ENCODE results near the gene MRPL43.

The MRPL43 gene

GRCh38 chr10:101005869-101006567 lies 18.7 kb upstream of the MRPL43 start:
- Histone ChIP-seq H3K27me3 (ENCODE audit: insufficient read depth, low read length, poor library complexity) (no peaks in the 10 kb centered on the region), H3K9ac (ENCODE audit: low read depth, low read length) (no peak overlapping the region), H3K9me3 (ENCODE audit: insufficient read depth, low read length, severe bottlenecking) (no peaks in the 10 kb centered on the region), H3K4me2 (ENCODE audit: insufficient read depth, low read length) (no peak overlapping the region), H3K4me3 (ENCODE audit: low read depth in 1 of 2, low read length in 2 of 2) (no peak overlapping the region), H2AFZ (ENCODE audit: low read depth, low read length) (no peak overlapping the region), H4K20me1 (ENCODE audit: insufficient read depth, low read length) (peaks cover 4% of the 10 kb centered on the region; the same call in 1 of the 2 replicates), H3K79me2 (ENCODE audit: insufficient read depth, low read length) (no peaks in the 10 kb centered on the region), H3K36me3 (ENCODE audit: insufficient read depth, low read length) (peaks cover 13% of the 10 kb centered on the region; the same call in 1 of the 2 replicates), H3K4me1 (ENCODE audit: insufficient read depth, low read length) (no peaks in the 10 kb centered on the region), H3K27ac (ENCODE audit: low read length) (no peak overlapping the region)
- TF ChIP-seq EZH2 (IDR thresholded peaks at IDR 0.05; ENCODE audit: borderline replicate concordance, low read depth, low read length, severe bottlenecking), result no peak
- TF ChIP-seq CTCF (IDR thresholded peaks at IDR 0.05; ENCODE audit: borderline replicate concordance, extremely low read depth, low read length, poor library complexity, severe bottlenecking), result no peak
- DNase-seq, result no peak
- ATAC-seq (ENCODE audit: insufficient read depth, low read depth), result no peak

- Histone ChIP-seq H2AFZ (ENCODE audit: low read depth, low read length) (no peak overlapping the region), H3K4me2 (ENCODE audit: insufficient read depth, low read length) (no peak overlapping the region), H3K79me2 (ENCODE audit: insufficient read depth, low read length) (no peaks in the 10 kb centered on the region), H3K9ac (ENCODE audit: low read depth, low read length) (no peak overlapping the region), H3K27me3 (ENCODE audit: insufficient read depth, low read length, poor library complexity) (no peaks in the 10 kb centered on the region), H3K27ac (ENCODE audit: low read length) (no peak overlapping the region), H3K9me3 (ENCODE audit: insufficient read depth, low read length, severe bottlenecking) (no peaks in the 10 kb centered on the region), H3K4me1 (ENCODE audit: insufficient read depth, low read length) (peaks cover under 1% of the 10 kb centered on the region; the same call in 1 of the 2 replicates), H3K36me3 (ENCODE audit: insufficient read depth, low read length) (peaks cover 13% of the 10 kb centered on the region; the same call in 1 of the 2 replicates), H4K20me1 (ENCODE audit: insufficient read depth, low read length) (peaks cover 4% of the 10 kb centered on the region; the same call in 1 of the 2 replicates), H3K4me3 (ENCODE audit: low read depth in 1 of 2, low read length in 2 of 2) (no peak overlapping the region)
- TF ChIP-seq EZH2 (IDR thresholded peaks at IDR 0.05; ENCODE audit: borderline replicate concordance, low read depth, low read length, severe bottlenecking) (no peak), CTCF (IDR thresholded peaks at IDR 0.05; ENCODE audit: borderline replicate concordance, extremely low read depth, low read length, poor library complexity, severe bottlenecking) (no peak)
- ATAC-seq (ENCODE audit: insufficient read depth, low read depth), result no peak
- no peak for DNase-seq
Measured at GRCh38 chr10:101005361-101005760, 18.1 kb upstream of the MRPL43 start.

GRCh38 chr10:101003639-101004206 lies 16.4 kb upstream of the MRPL43 start:
- peaks cover 14% of the 10 kb centered on the region for H3K4me1 ChIP-seq (ENCODE audit: insufficient read depth, low read length)
- TF ChIP-seq EZH2 (IDR thresholded peaks at IDR 0.05; ENCODE audit: borderline replicate concordance, low read depth, low read length, severe bottlenecking), result no peak
- TF ChIP-seq CTCF (IDR thresholded peaks at IDR 0.05; ENCODE audit: borderline replicate concordance, extremely low read depth, low read length, poor library complexity, severe bottlenecking), result no peak
- peaks cover 4% of the 10 kb centered on the region for H4K20me1 ChIP-seq (ENCODE audit: insufficient read depth, low read length)
- no peak overlapping the region for H3K4me3 ChIP-seq (ENCODE audit: low read depth in 1 of 2, low read length in 2 of 2)
- H3K27ac ChIP-seq (ENCODE audit: low read length), result no peak overlapping the region
- no peak overlapping the region for H3K4me2 ChIP-seq (ENCODE audit: insufficient read depth, low read length)
- ATAC-seq (ENCODE audit: insufficient read depth, low read depth) (no peak), DNase-seq (no peak)
- H3K27me3 ChIP-seq (ENCODE audit: insufficient read depth, low read length, poor library complexity), result no peaks in the 10 kb centered on the region
- no peaks in the 10 kb centered on the region for H3K79me2 ChIP-seq (ENCODE audit: insufficient read depth, low read length)
- H3K9ac ChIP-seq (ENCODE audit: low read depth, low read length), result no peak overlapping the region
- H3K36me3 ChIP-seq (ENCODE audit: insufficient read depth, low read length), result peaks cover 13% of the 10 kb centered on the region; the same call in 1 of the 2 replicates
- no peaks in the 10 kb centered on the region for H3K9me3 ChIP-seq (ENCODE audit: insufficient read depth, low read length, severe bottlenecking)
- no peak overlapping the region for H2AFZ ChIP-seq (ENCODE audit: low read depth, low read length)
